Parathyroid adenoma (tissue), 2 donors: Measurements from ENCODE around the gene MACROH2A2.

ENCODE experiments used
- H2AFZ ChIP-seq: fragments of 300-600 bp; sonication (generic); one replicate; pipeline ENCODE4 v1.7.0; 2017; ENCODE audit warnings: antibody characterized with exemption, mild to moderate bottlenecking
- H3K27ac ChIP-seq: fragments of 300-600 bp; sonication (generic); one replicate; pipeline ENCODE4 v1.7.0; 2017
- H3K27me3 ChIP-seq: fragments of 300-600 bp; sonication (generic); one replicate; pipeline ENCODE4 v1.7.0; 2017; ENCODE audit warnings: low read length; ENCODE audit not compliant: control insufficient read depth, insufficient read depth
- H3K36me3 ChIP-seq: fragments of 300-600 bp; sonication (generic); one replicate; pipeline ENCODE4 v1.7.0; 2017; ENCODE audit warnings: low read length; ENCODE audit not compliant: control insufficient read depth, insufficient read depth
- H3K4me1 ChIP-seq: fragments of 300-600 bp; sonication (generic); one replicate; pipeline ENCODE4 v1.7.0; 2017; ENCODE audit warnings: control low read depth
- H3K4me2 ChIP-seq: fragments of 300-600 bp; sonication (generic); one replicate; pipeline ENCODE4 v1.7.0; 2017; ENCODE audit warnings: low read length
- H3K4me3 ChIP-seq: fragments of 300-600 bp; sonication (generic); one replicate; pipeline ENCODE4 v1.7.0; 2017; ENCODE audit warnings: low read depth, low read length
- H3K79me2 ChIP-seq: fragments of 300-600 bp; sonication (generic); one replicate; pipeline ENCODE4 v1.7.0; 2017; ENCODE audit warnings: control low read depth
- H3K9ac ChIP-seq: fragments of 300-600 bp; sonication (generic); one replicate; pipeline ENCODE4 v1.7.0; 2017; ENCODE audit warnings: mild to moderate bottlenecking
- H3K9me3 ChIP-seq: fragments of 300-600 bp; sonication (generic); one replicate; pipeline ENCODE4 v1.7.0; 2017; ENCODE audit warnings: low read length; ENCODE audit not compliant: control insufficient read depth
- CTCF ChIP-seq: fragments of 300-600 bp; sonication (generic); IDR thresholded peaks from one replicate; pipeline ENCODE4 v1.7.0; 2017; ENCODE audit warnings: antibody characterized with exemption, mild to moderate bottlenecking
- donor health status: primary hyperparathyroidism.

MACROH2A2 gene

GRCh38 chr10:70123817-70124216, 71.2 kb downstream of the MACROH2A2 start:
- H3K27ac ChIP-seq, result no peak overlapping the region
- TF ChIP-seq CTCF, result no peak
- no peaks in the 10 kb centered on the region for H3K36me3 ChIP-seq

GRCh38 chr10:70124415-70124814, 71.8 kb downstream of the MACROH2A2 start:
- Histone ChIP-seq H3K4me2 (no peak overlapping the region), H3K79me2 (no peaks in the 10 kb centered on the region), H3K27ac (no peak overlapping the region), H3K4me3 (no peak overlapping the region), H3K4me1 (peaks cover 11% of the 10 kb centered on the region), H2AFZ (no peak overlapping the region), H3K27me3 (no peaks in the 10 kb centered on the region), H3K9ac (no peak overlapping the region), H3K9me3 (no peaks in the 10 kb centered on the region), H3K36me3 (no peaks in the 10 kb centered on the region)
- no peak for TF ChIP-seq CTCF

More at GRCh38 chr10:70123817-70124216, 71.2 kb downstream of the MACROH2A2 start:
- H3K4me3 ChIP-seq, result no peak overlapping the region
- peaks cover 11% of the 10 kb centered on the region for H3K4me1 ChIP-seq
- no peaks in the 10 kb centered on the region for H3K27me3 ChIP-seq
- no peak overlapping the region for H2AFZ ChIP-seq
- no peak overlapping the region for H3K9ac ChIP-seq
- H3K4me2 ChIP-seq, result no peak overlapping the region
- no peaks in the 10 kb centered on the region for H3K79me2 ChIP-seq
- no peaks in the 10 kb centered on the region for H3K9me3 ChIP-seq

- Histone ChIP-seq H3K27me3 (no peaks in the 10 kb centered on the region), H2AFZ (no peak overlapping the region), H3K9me3 (no peaks in the 10 kb centered on the region), H3K27ac (no peak overlapping the region), H3K4me2 (no peak overlapping the region), H3K36me3 (no peaks in the 10 kb centered on the region), H3K79me2 (no peaks in the 10 kb centered on the region), H3K4me3 (no peak overlapping the region), H3K9ac (no peak overlapping the region), H3K4me1 (peaks cover 10% of the 10 kb centered on the region)
- TF ChIP-seq CTCF, result no peak
These were observed 72.3 kb downstream of the MACROH2A2 start for GRCh38 chr10:70124918-70125317.

GRCh38 chr10:70125918-70126552, 73.4 kb downstream of the MACROH2A2 start:
- H3K4me3 ChIP-seq, result no peak overlapping the region
- H2AFZ ChIP-seq, result no peak overlapping the region
- no peak for TF ChIP-seq CTCF
- H3K27ac ChIP-seq, result no peak overlapping the region
- H3K4me2 ChIP-seq, result no peak overlapping the region
- no peaks in the 10 kb centered on the region for H3K27me3 ChIP-seq
- H3K4me1 ChIP-seq, result no peaks in the 10 kb centered on the region
- H3K79me2 ChIP-seq, result no peaks in the 10 kb centered on the region
- H3K9ac ChIP-seq, result no peak overlapping the region
- H3K36me3 ChIP-seq, result no peaks in the 10 kb centered on the region
- H3K9me3 ChIP-seq, result no peaks in the 10 kb centered on the region
